Activated CD4-positive, CD25-positive, alpha-beta regulatory T cell treated with anti-CD3 and anti-CD28 coated beads, Interleukin-2, amount 50 U/mL, for 16 hours (primary cell): ENCODE data around the gene RAD50.
"Not testable (repeated sequence)": the region's sequence is repeated elsewhere in the genome, so short reads cannot be mapped to it uniquely, and the experiment has no call there.

Experiments used
- DNase-seq: peaks from one replicate; pipeline ENCODE4 v3.0.0-alpha.2; 2020; ENCODE audit warnings: low read depth, low spot score

Gene RAD50

GRCh38 chr5:132633587-132633986, 76.8 kb downstream of the RAD50 start:
- not testable (repeated sequence) for DNase-seq

DNA sequence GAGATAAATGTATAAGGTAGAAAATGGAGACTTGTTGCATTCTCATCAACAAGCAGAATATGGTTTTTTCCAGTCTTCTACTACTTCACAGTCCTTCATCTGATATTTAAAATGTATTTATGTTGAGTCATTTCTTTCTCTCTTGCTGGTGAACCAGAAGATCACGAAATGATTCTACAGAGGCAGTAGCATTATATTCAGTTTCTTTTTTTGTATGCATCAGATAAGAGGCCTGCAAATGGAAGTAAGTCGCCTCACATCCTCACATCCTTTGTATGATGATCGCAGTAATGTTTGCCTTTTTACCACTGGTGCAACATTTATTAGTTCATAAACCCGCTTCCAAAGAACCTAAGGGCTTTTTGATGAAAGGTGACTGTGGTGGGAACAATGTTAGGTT, 79.1 kb downstream of the RAD50 start:
- no peak for DNase-seq

DNA sequence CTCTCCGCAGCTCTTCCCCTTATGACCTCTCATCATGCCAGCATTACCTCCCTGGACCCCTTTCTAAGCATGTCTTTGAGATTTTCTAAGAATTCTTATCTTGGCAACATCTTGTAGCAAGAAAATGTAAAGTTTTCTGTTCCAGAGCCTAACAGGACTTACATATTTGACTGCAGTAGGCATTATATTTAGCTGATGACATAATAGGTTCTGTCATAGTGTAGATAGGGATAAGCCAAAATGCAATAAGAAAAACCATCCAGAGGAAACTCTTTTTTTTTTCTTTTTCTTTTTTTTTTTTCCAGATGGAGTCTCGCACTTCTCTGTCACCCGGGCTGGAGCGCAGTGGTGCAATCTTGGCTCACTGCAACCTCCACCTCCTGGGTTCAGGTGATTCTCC, 80.5 kb downstream of the RAD50 start:
- DNase-seq: no peak

GRCh38 chr5:132639706-132640130, 82.9 kb downstream of the RAD50 start:
- no peak for DNase-seq

GRCh38 chr5:132640613-132641012, 83.8 kb downstream of the RAD50 start:
- no peak for DNase-seq

DNA sequence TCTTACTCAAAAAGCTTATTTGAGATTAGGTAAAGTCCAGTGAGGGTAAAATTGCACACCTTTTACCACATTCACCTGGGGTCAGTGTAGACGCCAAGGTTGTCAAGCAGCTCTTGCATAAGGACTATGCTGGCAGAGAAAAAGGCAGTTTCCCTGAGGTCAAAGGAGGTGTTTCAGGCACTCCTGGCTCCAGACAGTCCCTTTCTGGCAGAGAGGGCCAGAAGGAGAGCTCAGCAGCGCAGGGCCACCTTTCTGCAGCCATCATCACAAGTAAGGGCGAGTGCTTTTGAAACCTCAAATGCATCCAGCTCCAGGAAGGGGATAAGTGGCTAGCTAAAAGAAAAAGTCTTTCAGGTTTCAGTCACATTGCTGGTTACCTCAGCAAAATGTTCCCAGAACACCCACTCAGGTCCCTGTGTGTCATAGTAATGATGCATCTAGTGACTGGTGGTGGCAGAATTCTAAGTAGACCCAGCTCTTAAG, 84.5 kb downstream of the RAD50 start:
- no peak for DNase-seq

DNA sequence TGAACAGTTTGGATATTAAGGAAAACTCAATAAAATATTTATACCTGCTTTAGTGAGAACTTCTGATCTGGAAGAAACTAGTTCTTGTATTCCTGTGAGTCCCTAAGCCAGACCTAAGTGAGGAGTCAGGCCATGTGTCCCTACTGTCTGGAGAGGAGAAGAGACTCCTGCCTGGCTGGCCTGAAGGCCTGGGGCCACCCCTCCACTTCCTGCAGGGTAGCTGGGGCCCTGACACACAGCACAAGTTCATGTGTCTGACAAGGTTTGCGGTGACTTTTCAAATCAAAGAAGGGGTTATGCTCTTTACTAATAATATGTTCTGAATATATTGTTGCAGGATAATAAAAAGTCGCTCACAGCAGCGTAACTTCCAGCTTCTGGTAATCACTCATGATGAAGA, 85.1 kb downstream of the RAD50 start:
- no peak for DNase-seq

DNA sequence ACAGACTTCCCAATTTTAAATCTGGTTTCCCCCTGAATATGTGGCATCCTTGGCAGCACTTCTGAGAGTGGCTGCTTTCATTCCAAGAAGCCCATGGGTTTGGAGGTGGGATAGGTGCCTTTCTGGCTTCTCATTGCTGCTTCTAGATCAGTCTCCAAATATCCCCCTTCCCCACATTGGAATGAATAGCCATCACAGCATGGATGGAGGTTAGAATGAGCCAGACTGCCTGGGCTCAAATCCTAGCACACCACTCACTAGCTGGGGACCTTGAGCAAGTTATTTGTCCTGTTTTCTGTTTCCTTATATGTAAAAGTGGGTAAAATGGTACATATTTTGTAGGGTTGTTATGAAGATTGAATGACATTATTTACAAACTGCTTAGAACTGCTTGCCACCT, 87.4 kb downstream of the RAD50 start:
- DNase-seq: no peak

DNA sequence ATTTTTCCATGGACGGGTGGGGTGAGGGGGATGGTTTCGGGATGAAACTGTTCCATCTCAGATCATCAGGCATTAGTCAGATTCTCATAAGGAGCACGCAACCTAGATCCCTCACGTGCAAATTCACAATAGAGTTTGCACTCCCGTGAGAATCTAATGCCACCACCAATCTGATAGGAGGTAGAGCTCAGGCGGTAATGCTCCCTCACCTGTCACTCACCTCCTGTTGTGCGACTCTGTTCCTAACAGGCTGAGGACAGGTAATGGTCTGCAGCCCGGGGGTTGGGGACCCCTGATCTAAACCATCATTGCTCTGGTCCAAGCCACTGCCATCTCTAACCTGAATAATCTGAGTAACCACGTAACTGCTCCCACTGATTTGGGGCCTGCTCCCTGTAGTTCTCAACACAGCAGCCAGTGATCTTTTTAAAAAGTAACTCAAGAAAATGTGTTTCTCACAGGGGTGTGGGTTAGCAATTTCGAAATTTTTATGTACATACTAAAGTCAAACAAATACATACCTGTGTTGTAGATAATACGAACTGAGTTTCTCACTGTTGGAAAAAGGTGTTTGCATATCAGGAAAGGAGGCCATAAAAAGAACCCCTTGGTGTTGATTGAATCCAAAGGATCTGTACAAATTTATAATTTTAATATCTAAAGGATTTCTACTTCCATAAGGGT, 89.9 kb downstream of the RAD50 start:
- no peak for DNase-seq

- no peak for DNase-seq
These were observed 90.7 kb downstream of the RAD50 start for GRCh38 chr5:132647473-132647872.

- no peak for DNase-seq
These were observed 91.6 kb downstream of the RAD50 start for GRCh38 chr5:132648355-132648754.

- DNase-seq: no peak
These were observed 95.2 kb downstream of the RAD50 start for GRCh38 chr5:132651838-132652469.

GRCh38 chr5:132653716-132654115, 96.9 kb downstream of the RAD50 start:
- DNase-seq: no peak

GRCh38 chr5:132655821-132656773, 99.3 kb downstream of the RAD50 start:
- DNase-seq: no peak

GRCh38 chr5:132656774-132657355, 100.1 kb downstream of the RAD50 start:
- no peak for DNase-seq

DNA sequence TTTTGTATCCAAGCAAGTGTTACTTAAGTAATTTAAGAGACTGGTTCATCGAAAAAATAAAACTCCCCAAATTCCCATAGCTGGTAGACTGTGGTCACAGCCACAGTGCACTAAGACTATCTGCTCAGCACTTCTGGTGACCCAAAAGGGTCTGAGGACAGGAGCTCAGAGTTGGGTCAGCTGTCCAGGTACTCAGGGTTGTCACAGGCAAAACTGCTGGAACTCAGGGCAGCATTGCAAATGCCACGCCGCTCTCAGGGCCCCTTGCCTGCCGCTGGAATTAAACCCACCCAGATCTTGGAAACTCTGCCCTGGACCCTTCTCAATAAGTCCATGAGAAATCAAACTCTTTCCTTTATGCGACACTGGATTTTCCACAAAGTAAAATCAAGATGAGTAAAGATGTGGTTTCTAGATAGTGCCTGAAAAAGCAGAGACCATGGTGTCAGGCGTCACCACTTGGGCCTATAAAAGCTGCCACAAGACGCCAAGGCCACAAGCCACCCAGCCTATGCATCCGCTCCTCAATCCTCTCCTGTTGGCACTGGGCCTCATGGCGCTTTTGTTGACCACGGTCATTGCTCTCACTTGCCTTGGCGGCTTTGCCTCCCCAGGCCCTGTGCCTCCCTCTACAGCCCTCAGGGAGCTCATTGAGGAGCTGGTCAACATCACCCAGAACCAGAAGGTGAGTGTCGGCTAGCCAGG, 101.1 kb downstream of the RAD50 start, which contains the start of gene IL13:
IL13 (plus strand) TSS at position 498 of the 705 bp plus-strand sequence; CDS start at position 512, 14 bp downstream.
- DNase-seq: no peak

DNA sequence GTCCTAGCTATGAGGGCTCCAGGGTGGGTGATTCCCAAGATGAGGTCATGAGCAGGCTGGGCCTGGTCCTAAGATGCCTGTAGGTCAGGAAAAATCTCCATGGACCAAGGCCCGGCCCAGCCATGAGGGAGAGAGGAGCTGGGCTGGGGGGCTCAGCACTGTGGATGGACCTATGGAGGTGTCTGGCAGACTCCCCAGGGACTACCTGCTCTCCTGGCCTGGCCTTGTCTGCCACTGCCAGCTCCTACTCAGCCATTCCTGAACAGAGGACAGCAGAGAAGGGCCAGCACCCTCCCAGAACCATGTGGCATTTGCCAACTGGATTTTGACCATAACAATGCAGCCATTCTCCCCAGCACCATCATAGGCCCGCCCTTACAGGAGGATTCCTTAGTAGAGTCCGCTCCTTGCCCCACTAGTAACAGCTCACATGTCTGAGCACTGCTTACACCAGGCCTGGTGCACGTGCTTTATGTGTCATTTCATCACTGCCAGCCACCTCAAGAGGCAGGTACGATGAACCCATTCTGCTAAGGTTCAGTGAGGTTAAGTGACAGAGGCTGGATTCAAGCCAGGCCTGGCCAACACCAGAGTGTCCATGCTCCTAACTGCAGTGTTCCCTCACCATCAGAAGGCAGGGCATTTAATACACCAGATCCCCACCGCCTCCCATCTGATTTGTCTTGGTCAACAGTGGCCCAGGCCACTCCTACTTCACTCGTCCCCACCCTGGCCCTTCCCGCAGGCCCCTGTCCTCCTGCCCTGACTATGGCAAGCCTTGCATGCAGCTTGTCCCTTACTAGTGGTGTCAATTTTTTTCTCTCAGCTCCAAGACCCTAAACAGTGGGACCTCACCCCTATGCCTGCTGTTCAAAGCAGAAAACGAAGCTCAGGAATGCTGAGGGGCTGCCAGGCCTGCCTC, 101.9 kb downstream of the RAD50 start:
- no peak for DNase-seq

DNA sequence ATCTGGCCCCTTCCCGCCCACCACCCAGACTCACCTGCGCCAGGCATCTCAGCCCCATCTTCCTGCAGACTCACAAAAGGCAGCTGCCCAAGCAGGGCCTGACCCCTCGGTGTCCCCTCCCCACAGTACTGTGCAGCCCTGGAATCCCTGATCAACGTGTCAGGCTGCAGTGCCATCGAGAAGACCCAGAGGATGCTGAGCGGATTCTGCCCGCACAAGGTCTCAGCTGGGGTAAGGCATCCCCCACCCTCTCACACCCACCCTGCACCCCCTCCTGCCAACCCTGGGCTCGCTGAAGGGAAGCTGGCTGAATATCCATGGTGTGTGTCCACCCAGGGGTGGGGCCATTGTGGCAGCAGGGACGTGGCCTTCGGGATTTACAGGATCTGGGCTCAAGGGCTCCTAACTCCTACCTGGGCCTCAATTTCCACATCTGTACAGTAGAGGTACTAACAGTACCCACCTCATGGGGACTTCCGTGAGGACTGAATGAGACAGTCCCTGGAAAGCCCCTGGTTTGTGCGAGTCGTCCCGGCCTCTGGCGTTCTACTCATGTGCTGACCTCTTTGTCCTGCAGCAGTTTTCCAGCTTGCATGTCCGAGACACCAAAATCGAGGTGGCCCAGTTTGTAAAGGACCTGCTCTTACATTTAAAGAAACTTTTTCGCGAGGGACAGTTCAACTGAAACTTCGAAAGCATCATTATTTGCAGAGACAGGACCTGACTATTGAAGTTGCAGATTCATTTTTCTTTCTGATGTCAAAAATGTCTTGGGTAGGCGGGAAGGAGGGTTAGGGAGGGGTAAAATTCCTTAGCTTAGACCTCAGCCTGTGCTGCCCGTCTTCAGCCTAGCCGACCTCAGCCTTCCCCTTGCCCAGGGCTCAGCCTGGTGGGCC, 103.1 kb downstream of the RAD50 start:
- no peak for DNase-seq
